AG08396 (cell line): ENCODE data around the gene WDR4.
"Not testable (repeated sequence)": the region's sequence is repeated elsewhere in the genome, so short reads cannot be mapped to it uniquely, and the experiment has no call there.

Experiments used
- DNase-seq: peaks from one replicate; pipeline ENCODE4 v3.0.0; 2012; ENCODE audit warnings: low spot score, mixed read lengths

Gene WDR4

GRCh38 chr21:42839271-42840231, 39.8 kb downstream of the WDR4 start:
- no peak for DNase-seq

- DNase-seq, result not testable (repeated sequence)
Observed at GRCh38 chr21:42838212-42838690, 41.1 kb downstream of the WDR4 start.

- DNase-seq, result peak; percentile 17
Observed at GRCh38 chr21:42837421-42838211, 41.7 kb downstream of the WDR4 start.

- peak; percentile 11 for DNase-seq
Observed at GRCh38 chr21:42836767-42837301, 42.5 kb downstream of the WDR4 start.

GRCh38 chr21:42836402-42836666, 43.0 kb downstream of the WDR4 start:
- no peak for DNase-seq

- no peak for DNase-seq
Observed at GRCh38 chr21:42835611-42836401, 43.5 kb downstream of the WDR4 start.

- no peak for DNase-seq
Observed at GRCh38 chr21:42835211-42835610, 44.1 kb downstream of the WDR4 start.

GRCh38 chr21:42834726-42835191, 44.6 kb downstream of the WDR4 start:
- DNase-seq, result no peak

- DNase-seq, result no peak
Observed at GRCh38 chr21:42833859-42834725, 45.2 kb downstream of the WDR4 start.

- peak; percentile 12 for DNase-seq
Observed at GRCh38 chr21:42833439-42833815, 45.9 kb downstream of the WDR4 start.

GRCh38 chr21:42832321-42832630, 47.1 kb downstream of the WDR4 start:
- not testable (repeated sequence) for DNase-seq

GRCh38 chr21:42830456-42831455, 48.6 kb downstream of the WDR4 start:
- DNase-seq, result no peak

- no peak for DNase-seq
Observed at GRCh38 chr21:42829954-42830353, 49.4 kb downstream of the WDR4 start.

GRCh38 chr21:42829417-42829816, 49.9 kb downstream of the WDR4 start:
- no peak for DNase-seq

- DNase-seq, result no peak
Observed at GRCh38 chr21:42827588-42827987, 51.8 kb downstream of the WDR4 start.

GRCh38 chr21:42820616-42821465, 58.5 kb downstream of the WDR4 start:
- no peak for DNase-seq

GRCh38 chr21:42819861-42820615, 59.3 kb downstream of the WDR4 start:
- DNase-seq, result no peak

GRCh38 chr21:42818328-42818749, 61.0 kb downstream of the WDR4 start:
- peak; percentile 59 for DNase-seq
